CD4-positive, alpha-beta T cell (primary cell): ENCODE data around the gene DRAM1. TPM values are rescaled to one million over a fixed set of nuclear protein-coding genes. Genes with fewer than 3 reads are reported as not detected.
"Not testable (repeated sequence)": the region's sequence is repeated elsewhere in the genome, so short reads cannot be mapped to it uniquely, and the experiment has no call there.

Source experiments
- ATAC-seq: fragments of 200-7000 bp; cut with Tn5 transposase; one replicate; pipeline ENCODE4 v1.10.0; 2022; ENCODE audit warnings: mild to moderate bottlenecking; ENCODE audit not compliant: poor library complexity
- CTCF ChIA-PET: fragments of 350-600 bp; sonication (Branson Sonifier 250); formaldehyde crosslinking; loops from one replicate; lab custom pipeline; 2021; ENCODE audit warnings: antibody characterized with exemption, inconsistent platforms; lab: Charles Lee
- POLR2A ChIA-PET: fragments of 350-600 bp; sonication (Branson Sonifier 250); formaldehyde crosslinking; loops from one replicate; lab custom pipeline; 2021; ENCODE audit warnings: antibody characterized with exemption, inconsistent platforms; lab: Charles Lee
- DNase-seq, 14 experiments: peaks; one replicate each; pipeline ENCODE4 v3.0.0-alpha.2; 2013 to 2020; ENCODE audit warnings: mixed read lengths in 2 of 14
- H3K27ac ChIP-seq, 2 donors: one replicate each; pipeline versions ENCODE4 v1.5.1 to v1.7.0; 2013; ENCODE audit warnings: low read length in 2 of 2, low read depth in 1 of 2, mild to moderate bottlenecking in 1 of 2
- H3K27me3 ChIP-seq, 2 experiments: 1 replicate in 1 of 2; 2 replicates in 1 of 2; pipeline versions ENCODE4 v1.6.1 to v1.7.0; 2013; ENCODE audit warnings: low read length in 2 of 2, control low read depth in 1 of 2, mild to moderate bottlenecking in 1 of 2, moderate library complexity in 1 of 2; ENCODE audit not compliant: insufficient read depth in 2 of 2, control insufficient read depth in 1 of 2
- H3K36me3 ChIP-seq: one replicate; pipeline ENCODE4 v1.6.1; 2013; ENCODE audit warnings: low read length, control low read depth; ENCODE audit not compliant: insufficient read depth
- H3K4me1 ChIP-seq: one replicate; pipeline ENCODE4 v1.6.1; 2013; ENCODE audit warnings: low read length, control low read depth; ENCODE audit not compliant: insufficient read depth
- H3K4me3 ChIP-seq: one replicate; pipeline ENCODE4 v1.5.1; 2013; ENCODE audit warnings: mild to moderate bottlenecking, low read length, moderate library complexity
- H3K9me3 ChIP-seq, 2 experiments: 1 replicate in 1 of 2; 2 replicates in 1 of 2; pipeline versions ENCODE4 v1.6.1 to v1.7.0; 2013; ENCODE audit warnings: low read length in 2 of 2, mild to moderate bottlenecking in 2 of 2, control low read depth in 1 of 2, moderate library complexity in 1 of 2; ENCODE audit not compliant: control insufficient read depth in 1 of 2, insufficient read depth in 1 of 2
- H3K27ac Mint-ChIP-seq: one replicate; pipeline ENCODE4 v1.8.0; 2020; ENCODE audit warnings: mixed read lengths
- H3K27me3 Mint-ChIP-seq: one replicate; pipeline ENCODE4 v1.8.0; 2021; ENCODE audit warnings: mixed read lengths
- H3K36me3 Mint-ChIP-seq: one replicate; pipeline ENCODE4 v1.8.0; 2021; ENCODE audit warnings: low read depth, mixed read lengths
- H3K4me1 Mint-ChIP-seq: one replicate; pipeline ENCODE4 v1.8.0; 2021; ENCODE audit warnings: low read depth, mixed read lengths
- H3K4me3 Mint-ChIP-seq: one replicate; pipeline ENCODE4 v1.8.0; 2020; ENCODE audit warnings: mild to moderate bottlenecking, mixed read lengths
- H3K9me3 Mint-ChIP-seq: one replicate; pipeline ENCODE4 v1.8.0; 2020; ENCODE audit warnings: mixed read lengths
- CTCF ChIP-seq: fragments of 200-600 bp; IDR thresholded peaks from one replicate; pipeline ENCODE4 v1.8.0; 2022; ENCODE audit warnings: antibody characterized with exemption, mild to moderate bottlenecking
- intact Hi-C, 2 experiments: fragments of 100-400 bp; cut with DNase I in 1 of 2; cut with micrococcal nuclease in 1 of 2; formaldehyde crosslinking; loops; one replicate each; pipeline versions ENCODE4 v1.15.1 to v1.9.0; 2023 to 2025; cut with DNase I, micrococcal nuclease
- total RNA-seq, 174 experiments: library from RNA in 2 of 174; stranded (reverse) in 2 of 174; gene quantifications; one replicate each; pipeline ENCODE4 v1.2.3 and lab custom pipeline; 2021 to 2026

The DRAM1 gene
- total RNA-seq, 2 experiments from 2014 or later, result 1.3 to 1.6 TPM

GRCh38 chr12:101915841-101916240 is 38.5 kb downstream of the DRAM1 start:
- H3K9me3 ChIP-seq, result no peaks in the 10 kb centered on the region
- no peak for DNase-seq
- H3K27ac ChIP-seq, result no peak overlapping the region
- intact Hi-C loops, result loop anchor here in 1 of 2 experiments (2.0 kb wide), 1 partner anchor 569 kb away; no protein-coding TSS in a partner anchor
- H3K27me3 ChIP-seq, result no peaks in the 10 kb centered on the region
- no peaks in the 10 kb centered on the region for H3K36me3 ChIP-seq
- H3K4me3 ChIP-seq, result no peak overlapping the region
- POLR2A ChIA-PET, result no interaction called here
- H3K4me1 Mint-ChIP-seq, result peaks cover 5% of the 10 kb centered on the region
- no peaks in the 10 kb centered on the region for H3K27me3 Mint-ChIP-seq
- H3K36me3 Mint-ChIP-seq, result no peaks in the 10 kb centered on the region
- no peak overlapping the region for H3K4me3 Mint-ChIP-seq
- H3K27ac Mint-ChIP-seq, result no peak overlapping the region
- no peak for ATAC-seq
- no peak for TF ChIP-seq CTCF
- peaks cover 5% of the 10 kb centered on the region for H3K4me1 ChIP-seq
- no peaks in the 10 kb centered on the region for H3K9me3 Mint-ChIP-seq
- CTCF ChIA-PET, result no interaction called here

- H3K27me3 Mint-ChIP-seq, ATAC-seq, H3K4me3 Mint-ChIP-seq, H3K9me3 ChIP-seq, H3K27ac Mint-ChIP-seq, H3K27ac ChIP-seq, H3K4me1 Mint-ChIP-seq, H3K9me3 Mint-ChIP-seq, intact Hi-C loops, H3K36me3 Mint-ChIP-seq, CTCF ChIA-PET, DNase-seq, H3K4me1 ChIP-seq, H3K4me3 ChIP-seq, H3K27me3 ChIP-seq, H3K36me3 ChIP-seq, POLR2A ChIA-PET: not testable (repeated sequence)
Observed at GRCh38 chr12:101918805-101919204, 41.4 kb downstream of the DRAM1 start.

- no peak for TF ChIP-seq CTCF
- DNase-seq (no peak), ATAC-seq (no peak)
- intact Hi-C loops, result no loop called here
- ChIA-PET POLR2A (no interaction called here), CTCF (interaction anchor here (1.3 kb wide), 1 partner anchor 10 kb away, joined by 3 read pairs; no protein-coding TSS in a partner anchor)
- H3K4me1 ChIP-seq, result peaks cover 5% of the 10 kb centered on the region
- Mint-ChIP-seq H3K27ac (no peak overlapping the region), H3K36me3 (no peaks in the 10 kb centered on the region), H3K4me3 (no peak overlapping the region), H3K27me3 (no peaks in the 10 kb centered on the region), H3K4me1 (peaks cover 5% of the 10 kb centered on the region), H3K9me3 (no peaks in the 10 kb centered on the region)
- H3K9me3 ChIP-seq, result no peaks in the 10 kb centered on the region
- H3K27ac ChIP-seq, result no peak overlapping the region
- H3K27me3 ChIP-seq, result no peaks in the 10 kb centered on the region
- no peaks in the 10 kb centered on the region for H3K36me3 ChIP-seq
- H3K4me3 ChIP-seq, result no peak overlapping the region
Observed at GRCh38 chr12:101919447-101919846, 42.1 kb downstream of the DRAM1 start.

GRCh38 chr12:101920906-101921305 is 43.5 kb downstream of the DRAM1 start:
- ATAC-seq, result no peak

More at GRCh38 chr12:101920906-101921305, 43.5 kb downstream of the DRAM1 start:
- Histone ChIP-seq H3K27ac (no peak overlapping the region), H3K9me3 (no peaks in the 10 kb centered on the region), H3K27me3 (no peaks in the 10 kb centered on the region), H3K4me3 (no peak overlapping the region), H3K4me1 (peaks cover 5% of the 10 kb centered on the region), H3K36me3 (no peaks in the 10 kb centered on the region)
- TF ChIP-seq CTCF, result no peak
- Mint-ChIP-seq H3K36me3 (no peaks in the 10 kb centered on the region), H3K4me1 (peaks cover 5% of the 10 kb centered on the region), H3K27me3 (no peaks in the 10 kb centered on the region), H3K27ac (no peak overlapping the region), H3K4me3 (no peak overlapping the region), H3K9me3 (no peaks in the 10 kb centered on the region)
- ChIA-PET CTCF (interaction anchor here (1.3 kb wide), 1 partner anchor 12 kb away, joined by 3 read pairs; no protein-coding TSS in a partner anchor), POLR2A (no interaction called here)
- no peak for DNase-seq
- intact Hi-C loops, result no loop called here
